TTC549 (cell line): ENCODE data around the gene ASTE1.
"Not testable (repeated sequence)": the region's sequence is repeated elsewhere in the genome, so short reads cannot be mapped to it uniquely, and the experiment has no call there.

ENCODE experiments used
- FAIRE-seq: peaks from 2 replicates; lab custom pipeline; 2012; peaks lifted over from hg19 to GRCh38; lab: Jason Lieb, UNC

The ASTE1 gene

GRCh38 chr3:131026321-131027151 lies at the start of gene ASTE1, which contains the start of gene NEK11:
ASTE1 (minus strand) TSS chr3:131026825; CDS start chr3:131025306, 1,519 bp downstream.
NEK11 (plus strand) TSS chr3:131026877; CDS start chr3:131029709, 2,832 bp downstream.
- FAIRE-seq, result no peak

GRCh38 chr3:131075632-131076328 lies 49.2 kb upstream of the ASTE1 start:
- no peak for FAIRE-seq

GRCh38 chr3:131072845-131073244 lies 46.2 kb upstream of the ASTE1 start:
- no peak for FAIRE-seq

GRCh38 chr3:131072099-131072559 lies 45.5 kb upstream of the ASTE1 start:
- no peak for FAIRE-seq

GRCh38 chr3:131067983-131068382 lies 41.4 kb upstream of the ASTE1 start:
- FAIRE-seq, result no peak

GRCh38 chr3:131053043-131053859 lies 26.6 kb upstream of the ASTE1 start:
- FAIRE-seq, result no peak

GRCh38 chr3:131050001-131050400 lies 23.4 kb upstream of the ASTE1 start:
- FAIRE-seq, result no peak

GRCh38 chr3:131048030-131048429 lies 21.4 kb upstream of the ASTE1 start:
- FAIRE-seq, result no peak

- FAIRE-seq, result no peak
Measured at GRCh38 chr3:131047582-131047981, 21.0 kb upstream of the ASTE1 start.

- not testable (repeated sequence) for FAIRE-seq
Measured at GRCh38 chr3:131042271-131042985, 15.8 kb upstream of the ASTE1 start.

- FAIRE-seq, result no peak
Measured at GRCh38 chr3:131038326-131038725, 11.7 kb upstream of the ASTE1 start.

GRCh38 chr3:131036986-131037385 lies 10.4 kb upstream of the ASTE1 start:
- FAIRE-seq, result no peak

GRCh38 chr3:131036200-131036816 lies 9.7 kb upstream of the ASTE1 start:
- FAIRE-seq, result no peak

GRCh38 chr3:131033480-131034080 lies 7.0 kb upstream of the ASTE1 start:
- peak; percentile 88 for FAIRE-seq

- no peak for FAIRE-seq
Measured at GRCh38 chr3:131031660-131032059, 5.0 kb upstream of the ASTE1 start.

- no peak for FAIRE-seq
Measured at GRCh38 chr3:131028844-131029243, 2.2 kb upstream of the ASTE1 start.

- no peak for FAIRE-seq
Measured at GRCh38 chr3:131025539-131025938, 1.1 kb downstream of the ASTE1 start.

GRCh38 chr3:131020122-131020693 lies 6.4 kb downstream of the ASTE1 start:
- no peak for FAIRE-seq

GRCh38 chr3:131018970-131019369 lies 7.7 kb downstream of the ASTE1 start:
- FAIRE-seq, result no peak

- FAIRE-seq, result no peak
Measured at GRCh38 chr3:131009698-131010097, 16.9 kb downstream of the ASTE1 start.

- no peak for FAIRE-seq
Measured at GRCh38 chr3:131008326-131008725, 18.3 kb downstream of the ASTE1 start.
